ENCODE results near the gene GNAT3.

Gene GNAT3

DNA sequence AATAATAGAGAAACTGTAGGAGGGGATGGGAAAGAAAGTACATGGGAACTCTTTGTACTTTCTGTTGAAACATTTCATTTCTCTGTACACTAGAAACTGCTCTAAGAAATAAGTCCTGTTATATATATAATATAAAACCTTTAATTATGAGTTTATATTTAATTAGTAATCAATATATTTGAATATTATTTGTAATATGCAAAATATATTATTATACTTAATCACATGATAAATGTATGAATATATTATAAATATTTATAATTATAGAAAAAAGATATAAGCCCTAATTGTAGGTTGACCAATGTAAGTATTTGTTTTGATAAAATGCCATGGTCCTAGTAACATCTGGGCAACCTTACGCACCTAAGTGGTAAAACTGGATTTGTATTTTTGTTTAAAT, 51.0 kb downstream of the GNAT3 start:
- no peak for DNase-seq

- DNase-seq: no peak
Observed at GRCh38 chr7:80459776-80460510, 51.9 kb downstream of the GNAT3 start.

DNA sequence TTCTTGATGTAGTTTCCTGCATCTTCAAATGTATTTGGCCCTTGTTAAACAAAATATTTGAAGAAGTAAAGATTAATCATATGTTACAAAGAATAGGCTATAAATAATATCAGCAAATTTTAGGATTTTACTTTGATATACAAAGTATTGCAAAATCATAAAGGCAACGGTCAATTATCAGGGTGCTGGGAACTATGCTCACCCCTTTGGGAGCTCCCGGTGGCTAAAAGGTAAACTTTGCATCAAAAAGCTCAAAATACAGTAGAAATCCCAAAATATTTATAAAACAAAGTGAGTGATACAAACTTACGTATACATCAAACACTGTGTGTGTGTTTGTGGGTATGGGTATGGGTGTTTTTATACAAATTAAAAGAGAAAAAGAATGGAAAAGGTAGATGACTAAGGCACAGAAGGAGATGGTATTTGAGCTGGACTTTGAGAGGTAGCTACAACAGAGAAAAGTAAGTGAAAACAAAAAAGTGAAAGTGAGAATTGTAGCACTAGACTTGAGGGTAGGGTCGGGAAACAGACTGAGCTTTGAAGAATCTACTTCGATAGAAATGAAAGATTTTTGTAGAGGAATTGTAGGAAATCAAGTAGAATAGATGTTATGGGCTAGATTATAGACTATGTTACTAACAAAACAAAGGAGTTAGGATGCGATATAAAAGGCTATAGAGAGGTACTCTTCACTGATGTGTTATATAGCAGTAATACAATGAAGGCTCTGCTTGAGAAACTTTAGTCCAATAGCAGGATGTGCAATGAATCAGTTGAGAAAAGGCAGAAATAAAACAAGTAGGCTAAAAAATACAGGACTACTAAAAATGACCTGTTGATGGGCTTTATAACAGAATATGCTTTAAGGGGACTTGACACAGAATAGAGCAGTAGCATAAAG, 52.8 kb downstream of the GNAT3 start:
- no peak for DNase-seq

GRCh38 chr7:80453699-80454340, 58.0 kb downstream of the GNAT3 start:
- DNase-seq: peak in 1 of 14 donors; percentile 1

GRCh38 chr7:80450621-80451308, 61.1 kb downstream of the GNAT3 start:
- no peak for DNase-seq

DNA sequence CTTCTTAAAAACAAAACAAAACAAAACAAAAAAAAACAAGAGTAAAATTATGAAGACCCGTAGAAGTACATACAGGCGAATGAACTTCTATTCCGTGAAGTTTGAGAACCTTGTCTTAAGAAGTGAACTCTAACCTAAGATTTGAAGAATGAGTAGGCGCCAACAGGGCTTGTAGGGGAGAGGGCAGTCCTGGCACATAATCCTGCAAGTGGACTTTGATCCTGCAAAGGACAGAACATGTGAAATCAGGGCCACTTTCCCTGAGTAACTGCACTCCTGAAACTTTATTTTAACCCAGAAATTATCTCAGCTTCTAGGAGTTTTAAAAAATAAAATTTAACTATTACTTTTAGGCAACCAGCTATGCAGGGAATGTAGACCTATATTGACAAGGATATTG, 62.0 kb downstream of the GNAT3 start:
- no peak for DNase-seq

- DNase-seq: no peak
Observed at GRCh38 chr7:80445351-80445750, 66.5 kb downstream of the GNAT3 start.

DNA sequence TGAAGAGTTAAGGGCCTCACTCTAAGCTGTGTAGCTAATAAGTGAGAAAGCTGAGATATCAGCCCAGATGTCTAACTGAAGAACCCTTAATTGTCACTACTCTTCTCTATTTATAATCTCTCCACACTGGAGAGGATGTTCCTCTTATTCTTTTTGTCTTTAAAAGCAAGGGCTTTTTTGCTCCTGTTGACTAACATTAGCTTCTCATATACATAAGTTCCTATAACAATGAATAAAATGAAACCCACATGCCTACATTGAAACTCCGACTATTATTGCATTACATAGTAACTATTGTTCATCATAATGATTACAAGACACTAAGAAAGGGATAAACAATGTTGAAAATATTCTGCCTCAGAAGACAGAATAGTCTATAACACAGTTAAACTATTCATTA, 67.1 kb downstream of the GNAT3 start:
- no peak for DNase-seq

DNA sequence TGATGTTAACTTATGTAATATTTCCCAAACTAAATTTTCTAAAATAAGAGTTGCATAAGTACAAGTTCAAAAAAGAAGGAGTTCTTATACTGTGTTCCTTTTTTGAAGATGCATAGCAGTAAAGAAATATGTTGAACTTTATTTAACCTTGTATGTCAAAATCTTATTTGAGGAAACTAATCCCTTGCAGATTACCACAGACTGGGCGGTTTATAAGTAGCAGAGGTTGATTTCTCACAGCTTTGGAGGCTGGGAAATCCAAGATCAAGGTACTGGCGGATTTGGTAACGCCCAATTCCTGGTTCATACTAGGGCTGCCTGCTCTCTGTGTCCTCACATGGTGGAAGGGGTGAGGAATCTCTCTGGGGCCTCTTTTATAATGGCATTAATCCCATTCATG, 68.5 kb downstream of the GNAT3 start:
- DNase-seq: no peak

DNA sequence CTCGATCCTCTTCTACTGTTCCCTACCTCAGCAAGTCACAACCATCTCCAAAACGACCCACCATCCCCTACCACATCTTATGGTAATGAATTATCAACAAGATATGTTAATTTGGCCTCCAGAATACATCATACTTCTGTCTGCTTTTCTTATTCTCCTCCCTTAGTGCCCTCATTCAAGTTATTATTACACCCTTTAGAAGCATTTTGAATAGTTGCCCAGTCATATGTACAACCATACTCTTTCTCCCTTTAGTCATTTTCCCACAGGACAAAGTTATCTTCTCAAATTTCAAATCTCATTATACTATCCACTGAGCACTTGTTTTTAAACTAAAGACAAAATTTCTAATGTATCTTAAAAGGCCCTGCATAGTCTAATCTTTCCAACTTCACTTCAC, 71.0 kb downstream of the GNAT3 start:
- no peak for DNase-seq

- no peak for DNase-seq
Observed at GRCh38 chr7:80439894-80440821, 71.7 kb downstream of the GNAT3 start.

DNA sequence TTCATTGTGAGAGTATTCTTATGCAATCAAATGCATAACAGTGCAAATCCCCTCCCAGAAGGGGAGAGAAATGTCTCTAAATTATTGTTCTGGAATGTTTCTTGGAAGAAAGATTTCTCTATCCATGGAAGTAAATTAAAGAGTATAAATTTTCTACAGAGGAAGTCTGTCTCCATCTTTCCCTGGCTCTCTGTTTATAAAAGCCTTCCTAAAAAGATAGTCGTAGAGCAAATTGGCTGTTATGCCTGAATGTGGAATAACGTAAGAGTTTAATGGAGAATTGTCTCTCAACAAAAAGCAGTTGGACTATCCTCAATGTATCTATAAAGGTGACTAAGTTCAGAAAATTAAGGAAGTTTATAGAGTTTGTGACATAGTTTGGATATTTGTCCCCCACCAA, 76.3 kb downstream of the GNAT3 start:
- no peak for DNase-seq

DNA sequence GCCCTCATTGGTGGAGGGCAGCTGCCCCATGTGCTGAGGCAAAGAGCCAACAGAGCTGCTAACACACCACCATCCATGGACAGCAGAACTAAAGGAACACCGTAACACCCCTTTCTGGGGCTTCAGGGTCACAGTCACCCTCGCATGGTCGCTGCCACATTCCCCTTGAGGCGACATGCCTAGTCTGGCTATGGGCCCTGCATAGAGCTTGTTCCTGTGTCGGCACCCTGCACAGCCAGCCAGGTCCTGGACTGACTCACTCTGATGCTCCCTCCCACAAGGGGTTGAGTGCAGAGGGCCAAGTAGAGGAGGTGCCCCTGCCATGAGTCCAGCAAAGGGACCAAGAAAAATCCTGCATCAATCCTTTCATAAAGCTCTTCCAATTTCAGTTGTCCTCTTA, 77.8 kb downstream of the GNAT3 start:
- DNase-seq: no peak

DNA sequence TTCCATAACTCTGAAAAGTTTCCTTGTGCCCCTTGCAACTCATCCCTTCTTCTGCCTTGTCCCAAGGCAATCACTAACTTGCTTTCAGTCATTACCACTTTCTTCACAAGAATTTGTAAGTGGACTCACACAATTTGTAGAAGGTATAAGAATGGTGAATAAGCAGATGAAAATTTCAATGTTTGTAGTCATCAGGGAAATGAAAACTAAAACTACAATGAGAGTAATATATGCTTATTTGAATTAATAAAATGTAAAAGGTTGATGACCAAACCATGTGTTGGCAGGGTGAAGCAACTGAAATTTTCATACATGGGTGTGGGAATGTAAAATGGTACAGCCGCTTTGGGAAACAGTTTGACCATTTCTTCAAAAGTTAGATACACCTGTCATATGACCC, 79.7 kb downstream of the GNAT3 start:
- DNase-seq: no peak

DNA sequence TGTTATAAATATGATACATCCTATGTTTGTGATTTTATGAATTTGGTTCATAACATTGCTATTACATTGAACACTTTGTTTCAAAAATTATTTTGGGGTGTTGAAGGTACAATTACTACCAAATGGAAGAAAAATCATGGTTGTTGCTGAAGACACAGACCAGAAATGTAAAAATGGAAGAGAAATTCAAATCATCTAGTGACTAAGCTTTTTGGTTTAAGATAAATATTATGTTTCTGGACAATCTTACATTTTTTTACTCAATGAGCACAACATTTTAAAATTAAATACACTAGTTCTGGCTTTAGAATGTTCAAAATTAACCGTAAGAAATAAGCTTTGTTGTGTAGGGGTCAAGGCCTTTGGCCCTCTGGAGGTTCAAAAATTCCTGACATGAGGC, 82.7 kb downstream of the GNAT3 start:
- no peak for DNase-seq

- peak in 1 of 14 donors; percentile 4 for DNase-seq
Observed at GRCh38 chr7:80428161-80429054, 83.5 kb downstream of the GNAT3 start.

GRCh38 chr7:80427218-80427617, 84.6 kb downstream of the GNAT3 start:
- no peak for DNase-seq

DNA sequence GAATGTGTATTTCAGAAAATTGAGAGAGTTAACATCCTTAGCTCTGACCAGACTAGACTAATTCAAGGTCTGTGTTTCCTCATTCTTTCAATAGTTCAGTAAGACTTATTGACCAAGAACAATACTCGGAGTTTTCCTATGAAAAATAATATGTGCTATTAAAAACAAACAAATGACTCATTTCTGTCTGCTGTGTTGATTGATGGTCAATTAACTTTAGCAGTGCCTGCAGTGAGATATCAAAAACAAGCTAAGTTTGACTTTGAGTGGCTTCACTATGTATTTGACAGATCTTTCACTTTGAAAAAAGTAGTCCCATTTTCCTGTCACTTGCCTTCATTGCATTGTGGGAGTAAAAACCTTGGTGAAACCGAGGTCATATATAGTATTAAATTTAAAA, 91.0 kb downstream of the GNAT3 start:
- DNase-seq: no peak

- DNase-seq: peak in 1 of 14 donors; percentile 82
Observed at GRCh38 chr7:80417211-80417793, 94.6 kb downstream of the GNAT3 start.

- DNase-seq: no peak
Observed at GRCh38 chr7:80415522-80415921, 96.3 kb downstream of the GNAT3 start.

Measured in C1 segment of cervical spinal cord (tissue), 14 donors.